SJCRH30 (cell line): Measurements from ENCODE around the gene FMO2. TPM values are rescaled to one million over a fixed set of nuclear protein-coding genes. Genes with fewer than 3 reads are reported as not detected.
A peak's percentile ranks its signal among the peaks of the same experiment; 100 is the strongest.
"Not testable (repeated sequence)": the region's sequence is repeated elsewhere in the genome, so short reads cannot be mapped to it uniquely, and the experiment has no call there.

Experiments
- DNase-seq, 2 experiments: peaks; one replicate each; pipeline ENCODE4 v3.0.0-alpha.2; 2015 to 2020
- H3K27ac ChIP-seq: fragments of 250-450 bp; sonication (Bioruptor Pico); 2 replicates; pipeline ENCODE4 v1.5.1; 2020; ENCODE audit warnings: mild to moderate bottlenecking, moderate library complexity
- H3K27me3 ChIP-seq: fragments of 250-450 bp; sonication (Bioruptor Pico); 2 replicates; pipeline ENCODE4 v1.5.1; 2020; ENCODE audit warnings: mild to moderate bottlenecking, moderate library complexity
- H3K36me3 ChIP-seq: fragments of 250-450 bp; sonication (Bioruptor Pico); 2 replicates; pipeline ENCODE4 v1.5.1; 2020; ENCODE audit warnings: mild to moderate bottlenecking, moderate library complexity
- H3K4me1 ChIP-seq: fragments of 250-450 bp; sonication (Bioruptor Pico); 2 replicates; pipeline ENCODE4 v1.5.1; 2020; ENCODE audit warnings: mild to moderate bottlenecking, moderate library complexity
- H3K4me3 ChIP-seq: fragments of 250-450 bp; sonication (Bioruptor Pico); 2 replicates; pipeline ENCODE4 v1.5.1; 2020; ENCODE audit warnings: mild to moderate bottlenecking, moderate library complexity
- H3K9me3 ChIP-seq: fragments of 250-450 bp; sonication (Bioruptor Pico); replicated peaks from 2 replicates; pipeline ENCODE4 v1.5.1; 2020; ENCODE audit warnings: mild to moderate bottlenecking, moderate library complexity
- total RNA-seq: library from RNA; depleted of rRNA; stranded (reverse); fragments of >200 nt; shearing (Covaris generic); gene quantifications from 2 replicates; pipeline ENCODE4 v1.2.3, GENCODE V29; 2014

Gene FMO2
- total RNA-seq, 1 experiment from 2014 or later = not detected

- peak; percentile 76 to 82 for DNase-seq
- Histone ChIP-seq H3K27ac (peak overlapping the region; percentile 17; the same call in 1 of the 2 replicates), H3K4me3 (peak overlapping the region; percentile 52)
Observed at GRCh38 chr1:171220581-171221054, 35.5 kb downstream of the FMO2 start.

GRCh38 chr1:171221665-171222591 is 36.8 kb downstream of the FMO2 start:
- H3K9me3 ChIP-seq = no peaks in the 10 kb centered on the region
- H3K27me3 ChIP-seq = no peaks in the 10 kb centered on the region
- H3K27ac ChIP-seq = no peak overlapping the region
- DNase-seq = no peak
- H3K36me3 ChIP-seq = no peaks in the 10 kb centered on the region
- no peak overlapping the region for H3K4me3 ChIP-seq
- H3K4me1 ChIP-seq = 0 out of 2 replicates have a peak, but pooled peaks cover 15% of the 10 kb centered on the region

More at GRCh38 chr1:171220581-171221054, 35.5 kb downstream of the FMO2 start:
- Histone ChIP-seq H3K36me3 (no peaks in the 10 kb centered on the region), H3K27me3 (no peaks in the 10 kb centered on the region), H3K9me3 (no peaks in the 10 kb centered on the region), H3K4me1 (0 out of 2 replicates have a peak, but pooled peaks cover 15% of the 10 kb centered on the region)

- no peak overlapping the region for H3K27ac ChIP-seq
- no peaks in the 10 kb centered on the region for H3K36me3 ChIP-seq
- peak; percentile 28 to 59 for DNase-seq
- no peak overlapping the region for H3K4me3 ChIP-seq
- H3K9me3 ChIP-seq = no peaks in the 10 kb centered on the region
- H3K27me3 ChIP-seq = no peaks in the 10 kb centered on the region
- H3K4me1 ChIP-seq = 0 out of 2 replicates have a peak, but pooled peaks cover 15% of the 10 kb centered on the region
Observed at GRCh38 chr1:171222936-171223335, 37.8 kb downstream of the FMO2 start.

- DNase-seq, H3K9me3 ChIP-seq, H3K4me3 ChIP-seq, H3K36me3 ChIP-seq, H3K27me3 ChIP-seq, H3K27ac ChIP-seq: not testable (repeated sequence)
- H3K4me1 ChIP-seq = 0 out of 2 replicates have a peak, but pooled peaks cover 15% of the 10 kb centered on the region
Observed at GRCh38 chr1:171224257-171224656, 39.2 kb downstream of the FMO2 start.

GRCh38 chr1:171226747-171227370 is 41.8 kb downstream of the FMO2 start:
- Histone ChIP-seq H3K36me3 (no peaks in the 10 kb centered on the region), H3K27ac (no peak overlapping the region), H3K9me3 (no peaks in the 10 kb centered on the region), H3K4me1 (0 out of 2 replicates have a peak, but pooled peaks cover 6% of the 10 kb centered on the region), H3K27me3 (no peaks in the 10 kb centered on the region), H3K4me3 (no peak overlapping the region)
- peak; percentile 37 to 76 for DNase-seq

GRCh38 chr1:171231326-171231725 is 46.2 kb downstream of the FMO2 start:
- Histone ChIP-seq H3K36me3 (no peaks in the 10 kb centered on the region), H3K27me3 (no peaks in the 10 kb centered on the region), H3K27ac (no peak overlapping the region), H3K9me3 (no peaks in the 10 kb centered on the region), H3K4me3 (no peak overlapping the region), H3K4me1 (no peaks in the 10 kb centered on the region)
- no peak for DNase-seq

GRCh38 chr1:171233183-171233582 is 48.1 kb downstream of the FMO2 start:
- H3K36me3 ChIP-seq = no peaks in the 10 kb centered on the region
- no peak for DNase-seq
- no peaks in the 10 kb centered on the region for H3K4me1 ChIP-seq
- H3K27me3 ChIP-seq = no peaks in the 10 kb centered on the region
- no peak overlapping the region for H3K27ac ChIP-seq
- H3K4me3 ChIP-seq = no peak overlapping the region
- H3K9me3 ChIP-seq = no peaks in the 10 kb centered on the region

GRCh38 chr1:171236231-171236630 is 51.1 kb downstream of the FMO2 start:
- DNase-seq, H3K36me3 ChIP-seq: not testable (repeated sequence)

GRCh38 chr1:171243878-171244277 is 58.8 kb downstream of the FMO2 start:
- Histone ChIP-seq H3K27me3 (no peaks in the 10 kb centered on the region), H3K4me3 (no peak overlapping the region), H3K9me3 (no peaks in the 10 kb centered on the region), H3K4me1 (no peaks in the 10 kb centered on the region), H3K27ac (no peak overlapping the region), H3K36me3 (no peaks in the 10 kb centered on the region)
- DNase-seq = no peak

More at GRCh38 chr1:171236231-171236630, 51.1 kb downstream of the FMO2 start:
- H3K4me1 ChIP-seq, H3K27ac ChIP-seq, H3K9me3 ChIP-seq, H3K4me3 ChIP-seq, H3K27me3 ChIP-seq: not testable (repeated sequence)

- H3K9me3 ChIP-seq = no peaks in the 10 kb centered on the region
- peak; percentile 17 to 67 for DNase-seq
Observed at GRCh38 chr1:171245458-171246064, 60.5 kb downstream of the FMO2 start.

GRCh38 chr1:171247501-171247900 is 62.4 kb downstream of the FMO2 start:
- H3K9me3 ChIP-seq = no peaks in the 10 kb centered on the region
- no peaks in the 10 kb centered on the region for H3K27me3 ChIP-seq
- DNase-seq = no peak
- no peaks in the 10 kb centered on the region for H3K36me3 ChIP-seq
- H3K4me3 ChIP-seq = no peak overlapping the region
- no peak overlapping the region for H3K27ac ChIP-seq
- peaks cover 6% of the 10 kb centered on the region for H3K4me1 ChIP-seq

More at GRCh38 chr1:171245458-171246064, 60.5 kb downstream of the FMO2 start:
- Histone ChIP-seq H3K27me3 (no peaks in the 10 kb centered on the region), H3K4me1 (no peaks in the 10 kb centered on the region), H3K4me3 (no peak overlapping the region), H3K36me3 (no peaks in the 10 kb centered on the region), H3K27ac (no peak overlapping the region)

- H3K27me3 ChIP-seq = no peaks in the 10 kb centered on the region
- H3K9me3 ChIP-seq = no peaks in the 10 kb centered on the region
- no peak within 1 kb of the TSS for H3K27ac ChIP-seq
- DNase-seq = no peak
- H3K36me3 ChIP-seq = no peaks in the 10 kb centered on the region
- H3K4me3 ChIP-seq = no peak within 1 kb of the TSS
- peaks cover 9% of the 10 kb centered on the region for H3K4me1 ChIP-seq
Observed at GRCh38 chr1:171248302-171248701, 63.2 kb downstream of the FMO2 start, which contains the start of gene FMO1. Gene FMO1 (plus strand): TSS chr1:171248494. CDS start chr1:171258088, 9,594 bp downstream.

- no peak for DNase-seq
- peaks cover 9% of the 10 kb centered on the region for H3K4me1 ChIP-seq
- H3K27me3 ChIP-seq = no peaks in the 10 kb centered on the region
- no peaks in the 10 kb centered on the region for H3K9me3 ChIP-seq
- no peak overlapping the region for H3K4me3 ChIP-seq
- no peaks in the 10 kb centered on the region for H3K36me3 ChIP-seq
- no peak overlapping the region for H3K27ac ChIP-seq
Observed at GRCh38 chr1:171248841-171249240, 63.7 kb downstream of the FMO2 start.

- H3K4me3 ChIP-seq = no peak overlapping the region
- no peak for DNase-seq
- no peaks in the 10 kb centered on the region for H3K27me3 ChIP-seq
- no peaks in the 10 kb centered on the region for H3K9me3 ChIP-seq
- peaks cover 9% of the 10 kb centered on the region for H3K4me1 ChIP-seq
- H3K27ac ChIP-seq = no peak overlapping the region
- H3K36me3 ChIP-seq = no peaks in the 10 kb centered on the region
Observed at GRCh38 chr1:171250263-171250662, 65.2 kb downstream of the FMO2 start.
